NCI-H2196 treated with DMSO at 0.1 percent for 48 hours (cell line): ENCODE data around the gene GPN3.
"Not testable (repeated sequence)": the region's sequence is repeated elsewhere in the genome, so short reads cannot be mapped to it uniquely, and the experiment has no call there.

ENCODE experiments used
- DNase-seq: peaks from one replicate; lab custom pipeline; 2025; ENCODE audit not compliant: unreplicated experiment; lab: John Stamatoyannopoulos, UW

The GPN3 gene

DNA sequence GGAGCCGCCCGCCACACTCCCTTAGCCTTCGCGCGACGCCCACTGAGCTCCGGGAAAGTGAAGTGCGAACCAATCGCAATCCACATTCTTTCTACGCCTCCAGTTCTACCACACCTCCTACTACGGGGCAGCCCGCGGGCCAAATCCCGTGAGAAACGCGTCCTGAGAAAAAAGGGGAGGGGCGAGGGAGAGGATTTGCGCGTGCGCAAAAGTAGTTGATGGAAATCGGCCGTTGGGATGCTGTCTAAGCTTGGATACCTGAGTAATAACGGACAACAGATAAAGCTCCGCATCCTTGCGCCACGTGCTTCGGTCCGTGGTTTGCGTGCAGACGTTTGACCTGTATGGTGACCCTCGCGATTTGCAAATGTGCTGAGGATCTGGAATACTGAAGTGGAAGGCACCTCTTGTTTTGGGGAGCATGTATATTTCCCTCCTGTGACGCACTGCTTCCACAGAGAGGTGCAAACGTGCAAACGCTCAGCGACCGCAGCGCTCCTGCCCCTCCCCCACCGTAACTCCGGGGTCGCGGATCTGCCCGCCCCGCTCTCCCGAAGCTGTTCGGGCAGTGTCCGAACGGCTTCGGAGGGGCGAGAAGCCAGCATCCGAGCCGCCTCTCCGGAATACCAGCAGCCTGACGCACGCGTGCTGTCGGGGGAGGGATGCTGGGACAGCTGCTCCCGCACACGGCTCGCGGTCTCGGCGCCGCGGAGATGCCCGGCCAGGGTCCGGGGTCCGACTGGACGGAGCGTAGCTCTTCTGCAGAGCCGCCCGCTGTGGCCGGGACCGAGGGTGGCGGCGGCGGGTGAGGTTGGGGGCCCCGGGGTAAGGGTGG is at the start of gene GPN3, which contains the start of gene FAM216A:
GPN3 (minus strand) TSS at position 44 of the 835 bp plus-strand sequence. CDS start 54 bp downstream, outside the sequence.
FAM216A (plus strand) TSS at position 632 of the 835 bp plus-strand sequence; CDS start at position 663, 31 bp downstream.
- peak; percentile 97 for DNase-seq

DNA sequence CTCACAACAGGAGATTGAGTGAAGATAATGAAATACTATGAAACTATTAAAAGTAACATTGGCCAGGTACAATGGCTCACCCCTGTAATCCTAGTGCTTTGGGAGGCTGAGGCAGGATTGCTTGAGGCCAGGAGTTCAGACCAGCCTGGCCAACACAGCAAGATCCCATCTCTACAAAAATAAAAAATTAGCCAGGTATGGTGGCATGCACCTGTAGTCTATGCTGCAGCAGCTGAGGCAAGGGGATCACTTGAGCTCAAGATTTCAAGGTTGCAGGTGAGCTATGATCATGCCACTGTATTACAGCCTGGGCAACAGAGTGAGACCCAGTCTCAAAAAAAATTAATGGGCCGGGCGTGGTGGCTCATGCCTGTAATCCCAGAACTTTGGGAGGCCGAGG is 48.9 kb upstream of the GPN3 start:
- no peak for DNase-seq

DNA sequence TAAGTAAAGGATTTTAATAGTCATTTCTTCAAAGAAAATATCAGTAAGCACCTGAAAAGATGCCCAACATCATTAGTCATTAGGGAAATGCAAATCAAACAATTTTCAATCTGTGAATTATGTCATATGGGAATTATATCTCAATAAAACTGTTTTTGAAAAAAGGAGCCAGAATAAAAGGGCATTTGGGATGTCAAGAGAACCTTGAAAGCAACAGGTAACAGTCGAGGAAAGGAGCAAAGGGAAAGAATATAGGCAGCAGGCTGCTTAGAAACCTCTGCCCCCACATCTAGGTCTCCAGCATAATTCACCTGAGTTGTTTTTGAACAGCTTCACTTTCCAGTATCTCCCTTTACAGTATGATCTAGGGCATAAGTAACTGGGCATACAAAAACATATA is 46.3 kb upstream of the GPN3 start:
- DNase-seq: no peak

DNA sequence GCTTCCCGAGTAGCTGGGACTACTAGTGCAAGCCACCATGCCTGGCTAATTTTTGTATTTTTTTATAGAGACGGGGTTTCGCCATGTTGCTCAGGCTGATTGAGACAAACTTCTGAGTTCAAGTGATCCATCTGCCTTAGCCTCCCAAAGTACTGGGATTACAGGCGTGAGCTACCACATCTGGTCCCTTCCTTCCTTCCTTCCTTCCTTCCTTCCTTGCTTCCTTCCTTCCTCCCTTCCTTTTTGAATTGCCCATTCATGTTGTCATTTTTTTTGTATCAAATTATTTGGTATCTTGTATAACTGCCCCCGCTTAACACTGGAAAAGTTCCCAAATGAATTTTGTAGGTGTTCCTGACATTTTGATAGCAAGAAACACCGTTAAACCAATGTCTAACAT is 45.8 kb upstream of the GPN3 start:
- DNase-seq: no peak

DNA sequence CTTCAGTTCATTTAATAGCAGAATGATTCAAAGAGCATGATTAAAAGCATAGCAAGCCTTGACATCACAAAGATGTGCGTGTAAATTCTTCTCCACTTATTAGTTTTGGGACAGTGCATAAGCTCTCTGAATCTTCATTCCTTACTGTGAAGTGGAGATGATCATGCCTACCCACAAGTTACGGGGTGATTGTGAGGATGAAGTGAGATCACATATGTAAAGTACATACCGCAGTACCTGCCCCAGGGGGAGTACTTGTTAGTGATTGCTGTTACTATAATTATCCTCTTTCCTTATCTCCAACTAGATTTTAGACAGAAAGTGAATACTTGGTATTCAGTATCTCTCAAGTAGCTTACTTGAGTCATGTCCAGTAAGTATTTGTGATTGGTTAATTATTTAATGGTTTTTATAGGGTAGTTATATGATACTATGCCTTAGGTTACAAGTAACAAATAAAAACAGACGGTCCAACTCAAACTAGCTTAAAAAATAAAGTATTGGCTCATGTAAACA is 40.1 kb upstream of the GPN3 start:
- DNase-seq: no peak

DNA sequence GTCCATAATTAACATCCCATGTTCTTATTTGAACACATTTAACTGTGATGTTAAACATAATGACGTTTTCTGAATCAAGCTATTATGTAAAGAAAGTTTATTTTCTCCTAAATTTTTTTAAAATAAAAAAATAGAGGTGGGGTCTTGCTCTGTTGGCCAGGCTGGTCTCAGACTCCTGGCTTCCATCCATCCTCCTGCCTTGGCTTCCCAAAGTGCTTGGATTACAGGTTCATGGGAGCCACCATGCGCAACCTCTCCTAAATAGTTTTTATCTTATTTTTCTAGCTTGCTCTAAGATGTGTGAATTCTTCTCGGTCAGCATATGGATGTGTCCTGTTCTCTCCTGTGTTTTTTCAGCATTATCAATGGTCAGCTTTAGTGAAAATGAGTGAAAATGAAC is 37.3 kb upstream of the GPN3 start:
- no peak for DNase-seq

DNA sequence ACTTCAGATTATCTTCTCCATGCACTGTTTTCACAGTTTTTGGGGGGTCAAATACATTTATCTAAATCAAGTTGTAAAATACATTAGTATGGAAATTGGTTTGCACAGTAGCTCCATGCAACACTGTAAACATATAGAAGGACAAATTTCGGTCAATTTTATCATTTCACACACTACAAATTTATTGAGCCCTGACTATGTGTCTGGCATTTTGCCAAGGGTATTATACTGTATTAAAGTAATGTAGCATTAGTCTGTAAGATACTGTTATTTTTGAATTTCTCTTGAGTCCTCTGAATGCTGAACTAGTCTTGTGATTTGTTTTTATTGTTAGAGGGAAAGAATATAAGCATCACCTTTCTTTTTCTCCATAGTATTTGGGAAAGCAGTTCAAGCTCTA is 35.4 kb upstream of the GPN3 start:
- DNase-seq: no peak

DNA sequence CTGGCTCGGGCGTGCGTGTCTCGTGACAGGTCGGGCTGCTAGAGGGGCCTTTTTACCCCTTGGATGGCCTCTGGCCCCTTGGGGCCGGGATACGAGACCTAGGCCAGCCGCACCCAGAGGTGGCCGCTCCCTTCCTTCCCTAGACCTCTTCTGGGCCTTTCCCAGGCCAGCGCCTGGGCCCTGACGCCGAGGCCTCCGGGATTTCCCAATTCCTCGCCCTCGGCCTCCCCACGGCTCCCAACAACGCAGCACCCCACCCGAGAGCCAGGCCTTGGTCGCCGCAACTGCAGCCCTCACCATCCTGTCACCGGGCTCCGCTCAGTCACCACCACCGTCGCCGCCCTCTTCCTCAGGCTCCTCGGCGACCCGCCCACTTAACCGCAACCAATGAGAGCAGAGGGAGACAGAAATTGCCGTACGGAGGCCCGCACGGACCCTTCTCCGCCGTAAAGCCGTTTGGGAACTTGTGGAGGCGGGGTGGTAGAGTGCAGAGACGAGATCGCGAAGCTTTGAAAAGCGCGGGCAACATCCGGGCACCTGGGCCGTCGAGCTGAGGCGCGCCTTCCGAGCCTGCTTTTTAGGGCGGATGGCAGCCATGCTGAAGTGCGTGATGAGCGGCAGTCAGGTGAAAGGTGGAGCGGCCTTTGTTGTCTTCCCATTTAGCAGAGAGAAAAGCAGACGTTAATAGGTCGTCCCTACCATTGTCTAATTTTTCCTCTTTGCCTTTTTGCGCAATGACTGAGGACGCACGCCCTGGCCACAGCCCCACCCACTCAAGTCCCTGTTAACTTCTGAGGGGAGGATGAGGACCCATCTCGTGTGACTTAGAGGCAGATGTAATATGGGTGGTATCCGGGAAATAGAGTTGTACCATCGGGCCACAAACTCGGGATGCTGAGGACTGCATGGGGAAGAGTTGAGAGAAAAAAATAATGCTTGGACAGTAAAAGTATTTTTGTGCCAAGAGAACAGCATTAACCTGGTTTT is 34.0 kb upstream of the GPN3 start, which contains the start of the genes RAD9B and VPS29:
RAD9B (plus strand) TSS at position 580 of the 987 bp plus-strand sequence; CDS start at position 587, 7 bp downstream.
VPS29 (minus strand) TSS at position 360 of the 987 bp plus-strand sequence; CDS start at position 300, 60 bp downstream.
- peak; percentile 97 for DNase-seq

DNA sequence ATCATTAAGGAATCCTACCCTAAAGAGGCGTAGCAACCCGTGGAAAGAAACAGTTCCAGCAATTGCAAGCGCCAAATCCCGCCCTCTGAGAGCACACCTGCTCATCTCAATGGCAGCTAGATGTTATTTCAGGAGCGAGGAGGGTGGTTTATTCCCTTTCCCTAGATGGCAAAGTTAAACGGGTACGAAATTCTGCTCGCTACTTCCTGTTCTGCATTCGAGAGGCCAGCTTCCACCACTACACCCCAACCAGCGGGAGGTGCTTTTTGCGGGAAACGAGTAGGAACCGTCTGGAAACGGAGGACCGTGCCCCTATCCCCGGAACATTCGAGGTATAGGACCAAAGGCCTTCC is 33.3 kb upstream of the GPN3 start:
- DNase-seq: peak; percentile 36

DNA sequence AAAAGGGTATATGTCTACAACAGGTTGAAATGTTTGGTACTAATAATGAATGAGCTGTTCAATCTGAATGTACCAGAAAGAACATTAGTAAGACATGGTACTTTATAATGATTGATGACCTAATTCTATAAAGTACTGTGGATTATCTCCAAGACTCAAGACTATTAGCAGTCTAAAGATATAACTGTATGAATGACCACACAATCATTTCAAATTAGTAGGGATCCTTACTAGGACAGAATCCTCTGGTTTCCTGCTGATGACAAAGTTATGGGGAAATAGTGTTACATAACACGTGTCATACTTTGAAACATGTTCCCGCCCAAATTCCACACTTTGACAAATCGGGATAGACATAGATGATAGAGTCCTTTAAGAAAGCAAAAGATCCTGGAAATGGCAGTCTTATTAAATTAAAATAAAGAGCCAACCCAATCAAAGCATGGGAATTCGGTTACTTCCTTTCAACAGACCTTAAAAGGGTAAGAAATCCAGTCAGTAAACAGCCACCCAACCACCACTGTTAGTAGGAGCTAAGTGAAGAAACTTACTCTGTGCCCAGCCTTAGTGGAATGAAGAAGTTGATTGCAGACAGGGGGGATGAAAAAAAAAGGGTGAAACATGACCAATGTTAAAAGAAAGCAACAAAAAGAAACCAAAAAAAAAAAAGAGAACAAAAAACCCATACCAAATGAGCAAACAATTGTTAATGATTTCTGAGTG is 31.1 kb upstream of the GPN3 start:
- no peak for DNase-seq

DNA sequence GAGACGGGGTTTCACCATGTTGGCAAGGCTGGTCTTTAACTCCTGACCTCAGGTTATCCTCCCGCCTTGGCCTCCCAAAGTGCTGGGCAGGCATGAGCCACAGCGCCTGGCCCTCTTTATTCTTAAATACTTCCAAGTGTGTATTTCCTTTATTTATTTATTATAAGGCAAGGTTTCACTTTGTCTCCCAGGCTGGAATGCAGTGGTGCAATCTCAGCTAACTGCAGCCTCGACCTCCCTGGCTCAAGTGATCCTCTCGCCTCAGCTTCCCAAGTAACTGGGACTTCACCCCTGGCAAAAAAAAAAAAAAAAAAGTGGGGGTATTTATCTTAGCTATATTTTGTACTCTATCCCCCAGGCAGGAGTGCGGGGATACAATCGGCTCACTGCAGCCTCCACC is 7.4 kb upstream of the GPN3 start:
- DNase-seq: no peak

DNA sequence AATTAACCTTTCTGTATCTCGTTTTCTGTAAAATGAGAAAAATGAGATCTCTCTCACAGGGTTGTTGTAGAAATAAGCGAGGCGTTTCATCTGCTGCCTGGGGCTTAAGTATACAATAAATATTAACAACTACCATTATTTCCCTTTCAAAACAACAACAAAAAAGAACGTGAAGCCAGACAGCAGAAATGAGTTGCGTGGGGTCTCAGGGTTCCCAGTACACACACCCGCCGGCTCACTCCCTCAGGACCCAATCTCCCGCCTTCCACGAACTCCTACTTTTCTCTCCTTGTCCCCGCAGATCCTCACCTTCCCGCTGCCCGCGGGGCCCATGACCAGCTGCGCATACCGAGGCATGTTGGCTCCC is 227 bp downstream of the GPN3 start:
- no peak for DNase-seq

DNA sequence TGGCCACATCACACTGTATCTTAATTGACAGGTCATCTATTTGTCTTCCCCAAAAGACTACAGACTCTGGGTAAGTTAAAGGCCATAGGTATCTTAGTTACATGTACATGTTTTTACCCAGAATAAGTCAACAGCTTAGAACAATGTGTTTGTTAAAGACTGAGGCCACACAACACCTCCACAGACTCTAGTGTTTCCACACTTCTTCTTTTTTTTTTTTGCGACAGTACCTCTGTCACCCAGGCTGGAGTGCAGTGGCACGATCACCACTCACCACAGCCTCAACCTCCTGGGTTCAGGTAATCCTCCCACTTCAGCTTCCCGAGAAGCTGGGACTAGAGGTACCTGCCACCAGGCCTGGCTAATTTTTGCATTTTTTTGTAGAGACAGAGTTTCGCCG is 1.3 kb downstream of the GPN3 start:
- DNase-seq: no peak

DNA sequence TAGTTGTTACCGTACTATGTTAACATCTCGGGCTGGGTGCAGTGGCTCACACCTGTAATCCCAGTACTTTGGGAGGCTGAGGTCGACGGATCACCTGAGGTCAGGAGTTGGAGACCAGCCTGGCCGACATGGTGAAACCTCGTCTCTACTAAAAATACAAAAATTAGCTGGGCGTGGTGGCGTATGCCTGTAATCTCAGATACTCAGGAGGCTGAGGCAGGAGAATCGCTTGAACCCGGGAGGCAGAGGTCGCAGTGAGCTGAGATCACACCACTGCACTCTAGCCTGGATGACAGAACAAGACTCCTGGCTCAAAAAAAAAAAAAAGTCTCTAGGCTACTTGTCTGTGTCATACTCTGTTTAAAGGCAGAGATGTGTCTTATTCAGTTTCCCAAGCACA is 2.3 kb downstream of the GPN3 start:
- DNase-seq: not testable (repeated sequence)

DNA sequence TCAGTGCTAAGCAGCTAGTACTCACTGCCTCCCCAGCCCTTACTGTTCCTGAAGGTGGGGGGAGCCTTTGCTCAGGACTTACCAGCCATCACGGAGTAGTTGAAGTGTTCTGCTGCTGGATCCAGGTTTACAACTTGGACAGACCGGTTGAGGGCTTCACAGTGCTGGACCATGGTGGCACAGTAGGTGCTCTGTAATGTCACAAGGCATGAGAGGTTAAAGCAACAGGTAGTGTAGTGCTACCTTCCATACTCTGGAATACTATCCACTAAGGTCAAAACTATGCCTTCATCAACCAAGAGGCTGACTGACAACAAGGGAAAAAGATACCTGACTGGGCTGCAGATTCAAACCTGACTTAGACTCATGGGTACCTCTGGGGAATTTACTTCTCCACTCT is 3.0 kb downstream of the GPN3 start:
- no peak for DNase-seq

DNA sequence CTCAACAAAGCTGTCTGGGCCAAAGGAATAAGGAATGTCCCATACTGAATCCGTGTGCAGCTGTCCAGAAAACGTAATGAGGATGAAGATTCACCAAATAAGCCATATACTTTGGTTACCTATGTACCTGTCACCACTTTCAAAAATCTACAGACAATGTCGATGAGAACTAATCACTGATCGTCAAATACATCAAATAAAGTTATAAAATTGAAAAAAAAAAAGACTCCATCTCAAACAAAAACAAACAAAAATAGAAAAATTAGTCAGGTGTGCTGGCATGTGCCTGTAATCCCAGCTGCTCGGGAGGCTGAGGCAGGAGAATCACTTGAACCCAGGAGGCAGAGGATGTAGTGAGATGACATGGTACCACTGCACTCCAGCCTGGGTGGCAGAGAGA is 6.9 kb downstream of the GPN3 start:
- not testable (repeated sequence) for DNase-seq

DNA sequence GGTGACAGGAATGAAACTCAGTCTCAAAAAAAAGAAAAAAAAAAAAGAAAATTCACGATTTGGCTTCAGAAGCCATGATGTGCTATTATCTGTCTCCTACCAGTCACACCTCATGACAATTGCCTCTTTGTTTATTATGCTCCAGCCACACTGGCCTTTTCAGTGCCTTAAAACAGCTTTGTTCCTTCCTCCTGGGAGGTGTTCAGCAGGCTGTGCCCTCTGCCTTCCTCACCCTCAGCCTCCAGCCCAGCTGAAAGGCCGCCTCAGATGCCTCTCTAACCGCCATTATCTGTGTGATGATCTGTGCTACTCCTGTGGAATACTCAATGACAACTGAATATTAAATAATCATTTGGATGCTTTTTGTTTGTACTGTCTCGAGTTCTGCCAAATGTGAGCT is 9.3 kb downstream of the GPN3 start:
- DNase-seq: no peak

DNA sequence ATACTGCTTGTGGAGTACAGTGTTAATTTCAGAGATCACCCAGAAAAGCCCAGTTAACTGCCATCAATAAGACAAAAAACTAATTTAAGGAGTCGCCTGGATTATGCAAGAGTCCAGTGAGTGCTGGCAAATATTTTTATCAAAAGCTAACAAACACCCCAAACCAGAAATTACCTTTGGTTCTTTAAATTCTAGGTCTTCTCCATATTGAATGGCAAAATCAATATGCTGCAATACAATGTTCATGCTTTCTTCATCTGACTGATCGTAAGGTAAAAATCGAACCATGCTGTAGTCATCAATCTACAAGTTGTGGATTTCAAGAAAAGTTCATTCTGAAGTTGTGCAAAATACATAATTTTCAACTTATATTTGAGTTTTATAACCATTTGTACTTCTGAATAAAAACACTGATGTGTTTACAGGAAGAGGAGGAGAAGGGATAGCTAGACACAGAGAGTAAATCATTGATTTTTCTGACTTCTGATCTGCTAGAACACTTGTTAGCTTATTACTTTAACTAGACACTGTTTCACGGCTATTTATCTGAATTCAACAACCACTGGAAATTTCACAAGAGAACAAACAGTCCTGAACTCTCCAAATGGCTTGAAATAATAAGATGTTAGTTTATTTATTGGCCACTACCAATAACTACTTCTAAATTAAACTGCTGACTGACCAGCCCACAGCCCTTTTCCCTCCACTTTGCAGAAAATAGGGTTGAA is 14.3 kb downstream of the GPN3 start:
- DNase-seq: no peak

DNA sequence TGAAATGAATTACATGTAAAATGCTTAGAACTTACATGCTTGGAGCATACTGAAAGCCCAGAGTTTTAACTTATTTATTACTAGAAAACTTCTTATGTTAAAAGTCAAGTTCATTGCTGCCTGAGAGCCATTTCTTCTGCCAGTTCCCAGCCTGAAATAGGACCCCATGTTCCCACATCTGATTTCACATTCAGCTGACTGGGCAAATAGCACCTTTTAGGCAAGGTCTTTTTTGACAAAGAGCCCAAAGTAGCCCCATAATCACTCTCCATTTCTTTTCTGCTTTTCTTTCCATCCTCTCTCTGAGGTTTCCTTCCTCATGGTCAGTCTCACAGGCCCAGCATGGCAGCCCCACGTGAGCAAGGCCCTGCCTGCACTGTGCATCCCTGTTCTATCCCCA is 16.8 kb downstream of the GPN3 start:
- DNase-seq: no peak
